GM23248 (cell line): ENCODE measurements around the gene ARV1. TPM values are rescaled to one million over a fixed set of nuclear protein-coding genes. Genes with fewer than 3 reads are reported as not detected.

Experiments used
- DNase-seq: peaks from one replicate; pipeline ENCODE4 v3.0.0-alpha.2; 2015
- H2AFZ ChIP-seq: fragments of 200-600 bp; sonication (generic); 2 replicates; pipeline ENCODE4 v1.6.1; 2016; ENCODE audit warnings: antibody characterized with exemption
- H3F3A ChIP-seq: fragments of 200-600 bp; sonication (generic); 2 replicates; pipeline ENCODE4 v1.6.1; 2016; ENCODE audit warnings: mild to moderate bottlenecking, antibody characterized with exemption, mixed run types; ENCODE audit not compliant: insufficient read depth
- H3K27ac ChIP-seq: fragments of 200-600 bp; sonication (generic); 2 replicates; pipeline ENCODE4 v1.5.1; 2016; ENCODE audit warnings: mild to moderate bottlenecking
- H3K27me3 ChIP-seq: fragments of 200-600 bp; sonication (generic); replicated peaks from 2 replicates; pipeline ENCODE4 v1.6.1; 2016; ENCODE audit warnings: mild to moderate bottlenecking; ENCODE audit not compliant: insufficient read depth
- H3K36me3 ChIP-seq: fragments of 200-600 bp; sonication (generic); 2 replicates; pipeline ENCODE4 v1.6.1; 2016; ENCODE audit warnings: low read depth, mild to moderate bottlenecking
- H3K4me1 ChIP-seq: fragments of 200-600 bp; sonication (generic); 2 replicates; pipeline ENCODE4 v1.6.1; 2016; ENCODE audit warnings: mild to moderate bottlenecking; ENCODE audit not compliant: insufficient read depth
- H3K4me2 ChIP-seq: fragments of 200-600 bp; sonication (generic); one replicate; pipeline ENCODE4 v1.6.1; 2016; ENCODE audit warnings: mild to moderate bottlenecking; ENCODE audit not compliant: unreplicated experiment
- H3K4me3 ChIP-seq: fragments of 200-600 bp; sonication (generic); 2 replicates; pipeline ENCODE4 v1.5.1; 2016; ENCODE audit warnings: mild to moderate bottlenecking
- H3K79me2 ChIP-seq: fragments of 200-600 bp; sonication (generic); 2 replicates; pipeline ENCODE4 v1.6.1; 2016; ENCODE audit warnings: mild to moderate bottlenecking; ENCODE audit not compliant: insufficient read depth
- H3K9ac ChIP-seq: fragments of 200-600 bp; sonication (generic); 2 replicates; pipeline ENCODE4 v1.6.1; 2016; ENCODE audit warnings: mild to moderate bottlenecking
- H3K9me2 ChIP-seq: fragments of 200-600 bp; sonication (generic); 2 replicates; pipeline ENCODE4 v1.6.1; 2016; ENCODE audit warnings: mixed run types, mild to moderate bottlenecking, moderate library complexity; ENCODE audit not compliant: insufficient read depth
- H3K9me3 ChIP-seq: fragments of 200-600 bp; sonication (generic); one replicate; pipeline ENCODE4 v1.6.1; 2017; ENCODE audit warnings: low read depth
- H4K20me1 ChIP-seq: fragments of 200-600 bp; sonication (generic); 2 replicates; pipeline ENCODE4 v1.6.0; 2016; ENCODE audit not compliant: insufficient read depth
- EZH2 ChIP-seq: fragments of 200-600 bp; sonication (generic); IDR thresholded peaks from 2 replicates; pipeline ENCODE4 v1.6.1; 2018; ENCODE audit warnings: antibody characterized with exemption, mild to moderate bottlenecking; ENCODE audit not compliant: insufficient read depth, poor library complexity, severe bottlenecking
- EZH2phosphoT487 ChIP-seq: fragments of 200-600 bp; sonication (generic); IDR thresholded peaks from 2 replicates; pipeline ENCODE4 v1.6.1; 2018; ENCODE audit warnings: antibody characterized with exemption, moderate library complexity, mild to moderate bottlenecking, low read depth; ENCODE audit not compliant: insufficient read depth
- whole genome bisulfite sequencing, 2 experiments: methylation state at CpG; one replicate each; pipeline ENCODE4 v1.1.6; 2015 to 2017; ENCODE audit warnings: low lambda C conversion rate in 2 of 2, low coverage in 1 of 2; ENCODE audit errors: missing lambda C conversion rate in 2 of 2; 5-methylcytosine and 5-hydroxymethylcytosine counted together
- in situ Hi-C: fragments of 300-500 bp; cut with MboI; formaldehyde crosslinking; loops from 2 replicates; pipeline ENCODE4 v1.15.0; 2020
- polyA plus RNA-seq: library from polyadenylated mRNA; unstranded; fragments of >200 nt; fragmentation: Nextera tagmentation; extraction: Ambion mirVana; gene quantifications from 2 replicates; pipeline ENCODE4 v1.2.1, GENCODE V29; 2016
- total RNA-seq: library from RNA; depleted of rRNA; stranded (reverse); fragments of >200 nt; shearing (Covaris generic); gene quantifications from 2 replicates; pipeline ENCODE4 v1.2.3, GENCODE V29; 2014

The ARV1 gene
- total and polyA plus RNA-seq, 2 experiments from 2014 or later = 26.2 to 30.2 TPM

GRCh38 chr1:230937371-230937770 is 41.5 kb upstream of the ARV1 start:
- H3K36me3 ChIP-seq = no peaks in the 10 kb centered on the region
- no peak overlapping the region for H3K27ac ChIP-seq
- H3K79me2 ChIP-seq = no peaks in the 10 kb centered on the region
- H3K9me2 ChIP-seq = no peaks in the 10 kb centered on the region
- no peak for DNase-seq
- WGBS, 2 experiments = 93 to 95% methylated on average over 2 of the region's 2 CpGs
- H4K20me1 ChIP-seq = no peaks in the 10 kb centered on the region
- no peaks in the 10 kb centered on the region for H3K9me3 ChIP-seq
- peaks cover 7% of the 10 kb centered on the region; the same call in 1 of the 2 replicates for H3F3A ChIP-seq
- TF ChIP-seq EZH2phosphoT487 (no peak), EZH2 (no peak)
- H3K4me1 ChIP-seq = peaks cover 5% of the 10 kb centered on the region; the same call in 1 of the 2 replicates
- H3K27me3 ChIP-seq = no peaks in the 10 kb centered on the region
- H3K4me2 ChIP-seq = no peak overlapping the region
- in situ Hi-C loops = loop anchor here (25.0 kb wide), 1 partner anchor 275 kb away; no protein-coding TSS in a partner anchor
- H3K9ac ChIP-seq = no peak overlapping the region
- H3K4me3 ChIP-seq = no peak overlapping the region
- H2AFZ ChIP-seq = no peak overlapping the region

- in situ Hi-C loops = loop anchor here (25.0 kb wide), 1 partner anchor 273 kb away; no protein-coding TSS in a partner anchor
- peaks cover 7% of the 10 kb centered on the region; the same call in 1 of the 2 replicates for H3F3A ChIP-seq
- no peaks in the 10 kb centered on the region for H3K79me2 ChIP-seq
- 47 to 51% methylated on average over 2 of the region's 2 CpGs for WGBS, 2 experiments
- H3K27me3 ChIP-seq = no peaks in the 10 kb centered on the region
- no peak overlapping the region for H2AFZ ChIP-seq
- no peak overlapping the region for H3K9ac ChIP-seq
- H3K36me3 ChIP-seq = no peaks in the 10 kb centered on the region
- no peaks in the 10 kb centered on the region for H4K20me1 ChIP-seq
- peaks cover 5% of the 10 kb centered on the region; the same call in 1 of the 2 replicates for H3K4me1 ChIP-seq
- H3K4me3 ChIP-seq = no peak overlapping the region
- H3K9me2 ChIP-seq = no peaks in the 10 kb centered on the region
- H3K27ac ChIP-seq = no peak overlapping the region
- H3K4me2 ChIP-seq = no peak overlapping the region
- TF ChIP-seq EZH2 (no peak), EZH2phosphoT487 (no peak)
- no peaks in the 10 kb centered on the region for H3K9me3 ChIP-seq
- DNase-seq = no peak
These were observed 39.9 kb upstream of the ARV1 start for GRCh38 chr1:230938924-230939368.

GRCh38 chr1:230939806-230940489 is 38.9 kb upstream of the ARV1 start:
- no peak overlapping the region for H3K4me3 ChIP-seq
- TF ChIP-seq EZH2phosphoT487 (no peak), EZH2 (no peak)
- no peak overlapping the region for H2AFZ ChIP-seq
- peaks cover 5% of the 10 kb centered on the region; the same call in 1 of the 2 replicates for H3K4me1 ChIP-seq
- H3K9me2 ChIP-seq = no peaks in the 10 kb centered on the region
- H3K9ac ChIP-seq = no peak overlapping the region
- no peaks in the 10 kb centered on the region for H4K20me1 ChIP-seq
- in situ Hi-C loops = loop anchor here (25.0 kb wide), 1 partner anchor 272 kb away; no protein-coding TSS in a partner anchor
- H3F3A ChIP-seq = peaks cover 7% of the 10 kb centered on the region; the same call in 1 of the 2 replicates
- no peaks in the 10 kb centered on the region for H3K27me3 ChIP-seq
- H3K79me2 ChIP-seq = no peaks in the 10 kb centered on the region
- H3K36me3 ChIP-seq = no peaks in the 10 kb centered on the region
- H3K27ac ChIP-seq = no peak overlapping the region
- DNase-seq = no peak
- WGBS, 2 experiments = 92 to 94% methylated on average over 4 of the region's 4 CpGs
- no peaks in the 10 kb centered on the region for H3K9me3 ChIP-seq
- H3K4me2 ChIP-seq = no peak overlapping the region

- peak; percentile 56 for DNase-seq
- H4K20me1 ChIP-seq = no peaks in the 10 kb centered on the region
- no peaks in the 10 kb centered on the region for H3K9me2 ChIP-seq
- WGBS, 2 experiments = 92 to 93% methylated on average over 1 of the region's 1 CpG
- H3K79me2 ChIP-seq = no peaks in the 10 kb centered on the region
- peaks cover 5% of the 10 kb centered on the region; the same call in 1 of the 2 replicates for H3K4me1 ChIP-seq
- no peak overlapping the region for H3K27ac ChIP-seq
- no peak overlapping the region for H3K4me2 ChIP-seq
- peaks cover 7% of the 10 kb centered on the region; the same call in 1 of the 2 replicates for H3F3A ChIP-seq
- no peaks in the 10 kb centered on the region for H3K36me3 ChIP-seq
- H3K4me3 ChIP-seq = no peak overlapping the region
- TF ChIP-seq EZH2 = no peak
- TF ChIP-seq EZH2phosphoT487 = no peak
- no peak overlapping the region for H2AFZ ChIP-seq
- in situ Hi-C loops = loop anchor here (25.0 kb wide), 1 partner anchor 271 kb away; no protein-coding TSS in a partner anchor
- H3K27me3 ChIP-seq = no peaks in the 10 kb centered on the region
- H3K9me3 ChIP-seq = no peaks in the 10 kb centered on the region
- H3K9ac ChIP-seq = no peak overlapping the region
These were observed 38.0 kb upstream of the ARV1 start for GRCh38 chr1:230940848-230941247.
